ENCODE results near the gene CSPG4. TPM values are rescaled to one million over a fixed set of nuclear protein-coding genes. Genes with fewer than 3 reads are reported as not detected.

Gene CSPG4
- total and polyA plus RNA-seq, 2 of the 13 experiments (the other 11 are each of a cell fraction or from before 2014, with no cell fraction given), result 0.01 to 0.04 TPM

- no peak for TF ChIP-seq IKZF4 (CRISPR knock-in tag; IDR thresholded peaks at IDR 0.05; ENCODE audit: borderline replicate concordance, low read depth, not compliant biosample characterization)
- TF ChIP-seq CBX2 (IDR thresholded peaks at IDR 0.05; ENCODE audit: low read depth, low read length), result no peak
- no peak for TF ChIP-seq CBX2 (CRISPR knock-in tag; IDR thresholded peaks at IDR 0.05; ENCODE audit: low read depth)
- TF ChIP-seq PHB2 (IDR thresholded peaks at IDR 0.05; ENCODE audit: partially characterized antibody), result no peak
- no peak for TF ChIP-seq CENPX (CRISPR knock-in tag; IDR thresholded peaks at IDR 0.05)
- TF ChIP-seq RNF219 (CRISPR knock-in tag; IDR thresholded peaks at IDR 0.05), result no peak
- TF ChIP-seq TEAD2 (CRISPR knock-in tag; IDR thresholded peaks at IDR 0.05), result no peak
- no peak for TF ChIP-seq NRL (CRISPR knock-in tag; IDR thresholded peaks at IDR 0.05; ENCODE audit: borderline replicate concordance)
- no peak for TF ChIP-seq SRSF4 (IDR thresholded peaks at IDR 0.05; ENCODE audit: low read depth, low read length, poor library complexity, severe bottlenecking)
- TF ChIP-seq ZNF337 (CRISPR knock-in tag; IDR thresholded peaks at IDR 0.05; ENCODE audit: borderline replicate concordance, low read depth), result no peak
- TF ChIP-seq ETV5 (CRISPR knock-in tag; IDR thresholded peaks at IDR 0.05; ENCODE audit: borderline replicate concordance), result peak; percentile 54; the same call in 1 of the 2 replicates
- TF ChIP-seq MIXL1 (CRISPR knock-in tag; IDR thresholded peaks at IDR 0.05), result no peak
- TF ChIP-seq ZNF20 (CRISPR knock-in tag; IDR thresholded peaks at IDR 0.05), result no peak
- no peak for TF ChIP-seq ZFP41 (CRISPR knock-in tag; IDR thresholded peaks at IDR 0.05; ENCODE audit: borderline replicate concordance)
- no peak for TF ChIP-seq MNT (IDR thresholded peaks at IDR 0.05)
- no peak for TF ChIP-seq TRIM24 (CRISPR knock-in tag; IDR thresholded peaks at IDR 0.05)
- no peak for TF ChIP-seq RFX3 (CRISPR knock-in tag; IDR thresholded peaks at IDR 0.05)
- TF ChIP-seq MZF1 (CRISPR knock-in tag; IDR thresholded peaks at IDR 0.05; ENCODE audit: borderline replicate concordance), result no peak
- no peak for TF ChIP-seq JUNB (CRISPR knock-in tag; IDR thresholded peaks at IDR 0.05; ENCODE audit: borderline replicate concordance)
- no peak; the same call in 1 of the 2 replicates for TF ChIP-seq CENPBD1 (CRISPR knock-in tag; IDR thresholded peaks at IDR 0.05; ENCODE audit: borderline replicate concordance, low read depth)
- TF ChIP-seq GATAD2A (CRISPR knock-in tag; IDR thresholded peaks at IDR 0.05), result no peak
- no peak for TF ChIP-seq ZC3H4 (CRISPR knock-in tag; IDR thresholded peaks at IDR 0.05; ENCODE audit: borderline replicate concordance)
- TF ChIP-seq ZNF792 (CRISPR knock-in tag; IDR thresholded peaks at IDR 0.05), result no peak
- TF ChIP-seq NONO (IDR thresholded peaks at IDR 0.05), result no peak
- TF ChIP-seq NONO (CRISPR knock-in tag; conservative IDR thresholded peaks at IDR 0.05), result peak; percentile 73
Measured at GRCh38 chr15:75647370-75648155, 65.1 kb downstream of the CSPG4 start, which contains the start of gene SNX33 (continued).

Measured in HepG2 (cell line).